OCI-M1 (cell line): ENCODE results near the gene ZNF48.

Experiments used
- DNase-seq: peaks from one replicate; lab custom pipeline; 2025; lab: John Stamatoyannopoulos, UW

The ZNF48 gene

GRCh38 chr16:30407804-30408534 lies 12.7 kb downstream of the ZNF48 start:
- DNase-seq: no peak

GRCh38 chr16:30409125-30410060 lies 14.2 kb downstream of the ZNF48 start:
- peak; percentile 96 for DNase-seq

GRCh38 chr16:30413112-30413806 lies 18.0 kb downstream of the ZNF48 start:
- no peak for DNase-seq

- no peak for DNase-seq
These were observed 18.9 kb downstream of the ZNF48 start for GRCh38 chr16:30414159-30414558.

- no peak for DNase-seq
These were observed 20.9 kb downstream of the ZNF48 start for GRCh38 chr16:30416047-30416603.

GRCh38 chr16:30416624-30417528 lies 21.7 kb downstream of the ZNF48 start:
- DNase-seq: no peak

- DNase-seq: no peak
These were observed 22.5 kb downstream of the ZNF48 start for GRCh38 chr16:30417529-30418349.

- DNase-seq: no peak
These were observed 23.3 kb downstream of the ZNF48 start for GRCh38 chr16:30418350-30419181.

- no peak for DNase-seq
These were observed 25.8 kb downstream of the ZNF48 start for GRCh38 chr16:30421010-30421409.

- DNase-seq: no peak
These were observed 32.8 kb downstream of the ZNF48 start for GRCh38 chr16:30428055-30428454.

GRCh38 chr16:30429418-30429677 lies 34.1 kb downstream of the ZNF48 start:
- DNase-seq: no peak

- DNase-seq: peak; percentile 100
These were observed 34.6 kb downstream of the ZNF48 start, which contains the start of gene DCTPP1 for GRCh38 chr16:30429678-30430427. Gene DCTPP1 (minus strand): TSS chr16:30430030. CDS start chr16:30429980, 50 bp downstream.

GRCh38 chr16:30430428-30430970 lies 35.3 kb downstream of the ZNF48 start:
- DNase-seq: no peak

- no peak for DNase-seq
These were observed 39.6 kb downstream of the ZNF48 start for GRCh38 chr16:30434852-30435251.

GRCh38 chr16:30437511-30438046 lies 42.4 kb downstream of the ZNF48 start:
- no peak for DNase-seq

- DNase-seq: no peak
These were observed 43.6 kb downstream of the ZNF48 start for GRCh38 chr16:30438835-30439234.

- DNase-seq: no peak
These were observed 44.6 kb downstream of the ZNF48 start for GRCh38 chr16:30439720-30440348.

- DNase-seq: no peak
These were observed 48.4 kb downstream of the ZNF48 start for GRCh38 chr16:30443631-30444030.
